ENCODE measurements around the gene BRINP3.

DNA sequence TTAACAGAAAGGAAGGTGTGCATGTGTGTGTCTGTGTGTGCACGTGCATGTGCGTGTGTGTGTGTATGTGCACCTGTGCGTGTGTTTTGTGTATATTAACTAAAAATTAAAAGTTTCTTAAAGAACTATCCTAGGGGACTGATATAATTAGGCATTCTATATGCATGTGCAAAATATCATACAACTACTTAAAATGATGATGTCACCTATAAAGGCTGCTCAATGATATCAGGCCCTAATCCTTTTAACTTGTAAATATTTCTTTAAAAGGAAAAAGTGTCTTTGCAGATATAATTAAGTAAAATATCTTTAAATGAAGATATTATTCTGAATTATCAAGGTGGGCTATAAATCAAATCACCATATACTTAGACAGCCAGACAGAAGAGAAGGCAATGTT lies 64.5 kb downstream of the BRINP3 start:
- TF ChIP-seq, protein P1, sequence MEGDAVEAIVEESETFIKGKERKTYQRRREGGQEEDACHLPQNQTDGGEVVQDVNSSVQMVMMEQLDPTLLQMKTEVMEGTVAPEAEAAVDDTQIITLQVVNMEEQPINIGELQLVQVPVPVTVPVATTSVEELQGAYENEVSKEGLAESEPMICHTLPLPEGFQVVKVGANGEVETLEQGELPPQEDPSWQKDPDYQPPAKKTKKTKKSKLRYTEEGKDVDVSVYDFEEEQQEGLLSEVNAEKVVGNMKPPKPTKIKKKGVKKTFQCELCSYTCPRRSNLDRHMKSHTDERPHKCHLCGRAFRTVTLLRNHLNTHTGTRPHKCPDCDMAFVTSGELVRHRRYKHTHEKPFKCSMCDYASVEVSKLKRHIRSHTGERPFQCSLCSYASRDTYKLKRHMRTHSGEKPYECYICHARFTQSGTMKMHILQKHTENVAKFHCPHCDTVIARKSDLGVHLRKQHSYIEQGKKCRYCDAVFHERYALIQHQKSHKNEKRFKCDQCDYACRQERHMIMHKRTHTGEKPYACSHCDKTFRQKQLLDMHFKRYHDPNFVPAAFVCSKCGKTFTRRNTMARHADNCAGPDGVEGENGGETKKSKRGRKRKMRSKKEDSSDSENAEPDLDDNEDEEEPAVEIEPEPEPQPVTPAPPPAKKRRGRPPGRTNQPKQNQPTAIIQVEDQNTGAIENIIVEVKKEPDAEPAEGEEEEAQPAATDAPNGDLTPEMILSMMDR (conservative IDR thresholded peaks at IDR 0.05): no peak
- no peak for TF ChIP-seq ZFX (IDR thresholded peaks at IDR 0.05)

Measured in C4-2B (cell line).